ENCODE measurements around the gene PIWIL1. TPM values are rescaled to one million over a fixed set of nuclear protein-coding genes. Genes with fewer than 3 reads are reported as not detected.
A peak's percentile ranks its signal among the peaks of the same experiment; 100 is the strongest.

The PIWIL1 gene
- total RNA-seq (2021; ENCODE audit: unreplicated experiment) (not detected), Bru-seq, nascent RNA (not detected), BruChase-seq, experiment 1, labeled RNA remaining after a 6-hour chase (percentile 3 among the genes with signal in this experiment), BruChase-seq, experiment 2, labeled RNA remaining after a 2-hour chase (not detected)
- polyA plus RNA-seq (2012), result not detected in 2 replicates
- long read RNA-seq, result 0 reads

GRCh38 chr12:130337488-130338303, at the start of gene PIWIL1:
Gene PIWIL1 (plus strand): TSS chr12:130337887. CDS start chr12:130342592, 4,705 bp downstream.
- H3K4me3 ChIP-seq (replicated peaks in 1 of 2; ENCODE audit: low read depth in 1 of 2, low read length in 2 of 2), result no peak within 1 kb of the TSS
- H3K36me3 ChIP-seq (ENCODE audit: control insufficient read depth in 1 of 2, insufficient read depth in 2 of 2, low read length in 2 of 2), result no peaks in the 10 kb centered on the region
- DNase-seq (ENCODE audit: low read depth, low spot score) (no peak), ATAC-seq (no peak)
- H3K27me3 ChIP-seq (ENCODE audit: insufficient read depth, low read length), result no peaks in the 10 kb centered on the region
- no peak within 1 kb of the TSS for H3K9ac ChIP-seq (ENCODE audit: low read length)
- H3K9me2 ChIP-seq (ENCODE audit: insufficient read depth), result no peaks in the 10 kb centered on the region
- BruUV-seq (replicated peaks), result no TSS peak
- CTCF ChIA-PET, result no interaction called here
- no peak within 1 kb of the TSS for H2AFZ ChIP-seq (ENCODE audit: low read depth, low read length, poor library complexity, severe bottlenecking)
- RAD21 ChIA-PET (ENCODE audit: low non-redundant PET in 1 of 2, low total read pairs in 2 of 2, uncharacterized antibody in 2 of 2, unreplicated experiment in 2 of 2), result no interaction called here
- H3K79me2 ChIP-seq (ENCODE audit: insufficient read depth, low read length), result no peaks in the 10 kb centered on the region
- no peaks in the 10 kb centered on the region for H4K20me1 ChIP-seq (ENCODE audit: insufficient read depth)
- no peak within 1 kb of the TSS for H3K27ac ChIP-seq (ENCODE audit: low read depth, low read length)
- intact Hi-C loops (cut with micrococcal nuclease), result loop anchor here (5.0 to 10.0 kb wide), 2 partner anchors 310 to 1143 kb away; no protein-coding TSS in a partner anchor
- H3K4me2 ChIP-seq (ENCODE audit: low read length), result no peak within 1 kb of the TSS
- POLR2A ChIA-PET, result no interaction called here
- no peaks in the 10 kb centered on the region for H3K4me1 ChIP-seq (ENCODE audit: control insufficient read depth in 1 of 2, insufficient read depth in 2 of 2, low read length in 2 of 2)
- no peak for TF ChIP-seq CEBPB (IDR thresholded peaks at IDR 0.05; ENCODE audit: low read depth)
- TF ChIP-seq, protein P1, sequence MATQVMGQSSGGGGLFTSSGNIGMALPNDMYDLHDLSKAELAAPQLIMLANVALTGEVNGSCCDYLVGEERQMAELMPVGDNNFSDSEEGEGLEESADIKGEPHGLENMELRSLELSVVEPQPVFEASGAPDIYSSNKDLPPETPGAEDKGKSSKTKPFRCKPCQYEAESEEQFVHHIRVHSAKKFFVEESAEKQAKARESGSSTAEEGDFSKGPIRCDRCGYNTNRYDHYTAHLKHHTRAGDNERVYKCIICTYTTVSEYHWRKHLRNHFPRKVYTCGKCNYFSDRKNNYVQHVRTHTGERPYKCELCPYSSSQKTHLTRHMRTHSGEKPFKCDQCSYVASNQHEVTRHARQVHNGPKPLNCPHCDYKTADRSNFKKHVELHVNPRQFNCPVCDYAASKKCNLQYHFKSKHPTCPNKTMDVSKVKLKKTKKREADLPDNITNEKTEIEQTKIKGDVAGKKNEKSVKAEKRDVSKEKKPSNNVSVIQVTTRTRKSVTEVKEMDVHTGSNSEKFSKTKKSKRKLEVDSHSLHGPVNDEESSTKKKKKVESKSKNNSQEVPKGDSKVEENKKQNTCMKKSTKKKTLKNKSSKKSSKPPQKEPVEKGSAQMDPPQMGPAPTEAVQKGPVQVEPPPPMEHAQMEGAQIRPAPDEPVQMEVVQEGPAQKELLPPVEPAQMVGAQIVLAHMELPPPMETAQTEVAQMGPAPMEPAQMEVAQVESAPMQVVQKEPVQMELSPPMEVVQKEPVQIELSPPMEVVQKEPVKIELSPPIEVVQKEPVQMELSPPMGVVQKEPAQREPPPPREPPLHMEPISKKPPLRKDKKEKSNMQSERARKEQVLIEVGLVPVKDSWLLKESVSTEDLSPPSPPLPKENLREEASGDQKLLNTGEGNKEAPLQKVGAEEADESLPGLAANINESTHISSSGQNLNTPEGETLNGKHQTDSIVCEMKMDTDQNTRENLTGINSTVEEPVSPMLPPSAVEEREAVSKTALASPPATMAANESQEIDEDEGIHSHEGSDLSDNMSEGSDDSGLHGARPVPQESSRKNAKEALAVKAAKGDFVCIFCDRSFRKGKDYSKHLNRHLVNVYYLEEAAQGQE (IDR thresholded peaks at IDR 0.05; ENCODE audit: low read depth), result no peak
- no peak for TF ChIP-seq SRF (IDR thresholded peaks at IDR 0.05; ENCODE audit: low read depth)
- TF ChIP-seq ELF1 (IDR thresholded peaks at IDR 0.05; ENCODE audit: borderline replicate concordance, low read depth), result no peak
- no peak for TF ChIP-seq CBX3 (IDR thresholded peaks at IDR 0.05; ENCODE audit: low read depth)
- TF ChIP-seq MAX (IDR thresholded peaks at IDR 0.05), result no peak
- TF ChIP-seq FOSL1 (IDR thresholded peaks at IDR 0.05; ENCODE audit: low read depth), result no peak
- no peak for TF ChIP-seq RAD21 (IDR thresholded peaks at IDR 0.05; ENCODE audit: low read depth)
- no peak for TF ChIP-seq POLR2AphosphoS5 (IDR thresholded peaks at IDR 0.05; ENCODE audit: low read depth, low read length)
- TF ChIP-seq SIN3A (IDR thresholded peaks at IDR 0.05; ENCODE audit: low read depth), result no peak
- no peak for TF ChIP-seq ATF3 (IDR thresholded peaks at IDR 0.05)
- no peak for TF ChIP-seq ZFX (IDR thresholded peaks at IDR 0.05)
- TF ChIP-seq TCF7L2 (IDR thresholded peaks at IDR 0.05; ENCODE audit: borderline replicate concordance, extremely low read depth, insufficient read depth, insufficient read length), result no peak
- no peak for TF ChIP-seq EGR1 (IDR thresholded peaks at IDR 0.05; ENCODE audit: low read depth)
- no peak for TF ChIP-seq YY1 (IDR thresholded peaks at IDR 0.05; ENCODE audit: extremely low read depth, insufficient replicate concordance, low read depth, low read length)
- no peak for TF ChIP-seq SP1 (IDR thresholded peaks at IDR 0.05; ENCODE audit: low read depth)
- TF ChIP-seq ZNF274 (IDR thresholded peaks at IDR 0.05; ENCODE audit: low read depth, low read length), result no peak
- no peak for TF ChIP-seq JUND (IDR thresholded peaks at IDR 0.05)
- no peak for TF ChIP-seq EZH2 (IDR thresholded peaks at IDR 0.05)
- no peaks in the 10 kb centered on the region for H3K9me3 ChIP-seq (ENCODE audit: control insufficient read depth in 1 of 2, insufficient read depth in 1 of 2, low read depth in 1 of 2, low read length in 2 of 2)
